Retinal pigment epithelial cell (primary cell): Measurements from ENCODE around the gene SPEM3.

ENCODE experiments used
- DNase-seq: peaks from one replicate; pipeline ENCODE4 v3.0.0-alpha.2; 2010; ENCODE audit warnings: low read depth
- H3K4me3 ChIP-seq: 2 replicates; pipeline ENCODE4 v1.5.1; 2011; ENCODE audit warnings: mild to moderate bottlenecking, low read length, control low read depth, moderate library complexity
- CTCF ChIP-seq: conservative IDR thresholded peaks from 2 replicates; pipeline ENCODE4 v1.5.1; 2011; ENCODE audit warnings: low read depth, low read length, control low read depth, inconsistent platforms

The SPEM3 gene

GRCh38 chr17:7423679-7424078, 5.0 kb upstream of the SPEM3 start:
- no peak for DNase-seq
- no peak overlapping the region for H3K4me3 ChIP-seq
- TF ChIP-seq CTCF, result no peak

- TF ChIP-seq CTCF, result no peak
- DNase-seq, result no peak
- H3K4me3 ChIP-seq, result no peak within 1 kb of the TSS
Measured at GRCh38 chr17:7425316-7425715, 3.3 kb upstream of the SPEM3 start, which contains the start of gene SPEM2. Gene SPEM2, plus strand, starts transcription at chr17:7425616. Its CDS starts 73 bp downstream, at chr17:7425689.

- no peak for TF ChIP-seq CTCF
- H3K4me3 ChIP-seq, result no peak overlapping the region
- DNase-seq, result no peak
Measured at GRCh38 chr17:7425756-7426155, 2.9 kb upstream of the SPEM3 start.

- TF ChIP-seq CTCF, result no peak
- no peak for DNase-seq
- H3K4me3 ChIP-seq, result no peak overlapping the region
Measured at GRCh38 chr17:7426203-7426863, 2.3 kb upstream of the SPEM3 start.

- TF ChIP-seq CTCF, result no peak
- H3K4me3 ChIP-seq, result no peak overlapping the region
- DNase-seq, result no peak
Measured at GRCh38 chr17:7426896-7427489, 1.7 kb upstream of the SPEM3 start.

GRCh38 chr17:7427549-7427948, 1.1 kb upstream of the SPEM3 start:
- DNase-seq, result no peak
- H3K4me3 ChIP-seq, result no peak overlapping the region
- no peak for TF ChIP-seq CTCF

- no peak for TF ChIP-seq CTCF
- H3K4me3 ChIP-seq, result no peak overlapping the region
- DNase-seq, result no peak
Measured at GRCh38 chr17:7429722-7430121, 1.1 kb downstream of the SPEM3 start.
